ENCODE results near the gene INPP5A. TPM values are rescaled to one million over a fixed set of nuclear protein-coding genes. Genes with fewer than 3 reads are reported as not detected.

Gene INPP5A
- total RNA-seq, 2 experiments from 2014 or later: 9.1 to 9.9 TPM

GRCh38 chr10:132753596-132753995 is 216.0 kb downstream of the INPP5A start:
- H3K27ac Mint-ChIP-seq: no peak overlapping the region
- ChIA-PET POLR2A (no interaction called here), CTCF (no interaction called here)
- no peak for DNase-seq
- H3K9me3 Mint-ChIP-seq: peaks cover 14% of the 10 kb centered on the region
- no peak overlapping the region for H3K4me3 Mint-ChIP-seq
- peaks cover 19% of the 10 kb centered on the region for H3K36me3 Mint-ChIP-seq (ENCODE audit: low read depth)
- H3K4me1 Mint-ChIP-seq: no peaks in the 10 kb centered on the region
- H3K27me3 Mint-ChIP-seq: no peaks in the 10 kb centered on the region

GRCh38 chr10:132754071-132754470 is 216.5 kb downstream of the INPP5A start:
- peaks cover 19% of the 10 kb centered on the region for H3K36me3 Mint-ChIP-seq (ENCODE audit: low read depth)
- H3K4me1 Mint-ChIP-seq: no peaks in the 10 kb centered on the region
- no peaks in the 10 kb centered on the region for H3K27me3 Mint-ChIP-seq
- peaks cover 14% of the 10 kb centered on the region for H3K9me3 Mint-ChIP-seq
- no peak overlapping the region for H3K27ac Mint-ChIP-seq
- no peak overlapping the region for H3K4me3 Mint-ChIP-seq
- ChIA-PET POLR2A (no interaction called here), CTCF (no interaction called here)
- DNase-seq: no peak

GRCh38 chr10:132755166-132755711 is 217.7 kb downstream of the INPP5A start:
- Mint-ChIP-seq H3K4me3 (no peak overlapping the region), H3K27me3 (no peaks in the 10 kb centered on the region)

GRCh38 chr10:132756591-132756990 is 219.0 kb downstream of the INPP5A start:
- H3K36me3 Mint-ChIP-seq (ENCODE audit: low read depth): peaks cover 19% of the 10 kb centered on the region
- H3K4me1 Mint-ChIP-seq: no peaks in the 10 kb centered on the region
- no peak for DNase-seq
- ChIA-PET CTCF (no interaction called here), POLR2A (no interaction called here)
- no peaks in the 10 kb centered on the region for H3K27me3 Mint-ChIP-seq
- H3K4me3 Mint-ChIP-seq: no peak overlapping the region
- H3K27ac Mint-ChIP-seq: no peak overlapping the region
- H3K9me3 Mint-ChIP-seq: peaks cover 14% of the 10 kb centered on the region

More at GRCh38 chr10:132755166-132755711, 217.7 kb downstream of the INPP5A start:
- H3K4me1 Mint-ChIP-seq: no peaks in the 10 kb centered on the region
- no peak overlapping the region for H3K27ac Mint-ChIP-seq
- CTCF ChIA-PET: no interaction called here
- no peak for DNase-seq
- H3K9me3 Mint-ChIP-seq: peaks cover 14% of the 10 kb centered on the region
- H3K36me3 Mint-ChIP-seq (ENCODE audit: low read depth): peaks cover 19% of the 10 kb centered on the region
- POLR2A ChIA-PET: no interaction called here

GRCh38 chr10:132757171-132757570 is 219.6 kb downstream of the INPP5A start:
- H3K4me1 Mint-ChIP-seq: no peaks in the 10 kb centered on the region
- CTCF ChIA-PET: no interaction called here
- H3K36me3 Mint-ChIP-seq (ENCODE audit: low read depth): peaks cover 19% of the 10 kb centered on the region
- H3K4me3 Mint-ChIP-seq: no peak overlapping the region
- POLR2A ChIA-PET: no interaction called here
- no peaks in the 10 kb centered on the region for H3K27me3 Mint-ChIP-seq
- H3K9me3 Mint-ChIP-seq: peaks cover 14% of the 10 kb centered on the region
- DNase-seq: no peak
- no peak overlapping the region for H3K27ac Mint-ChIP-seq

GRCh38 chr10:132758865-132759264 is 221.3 kb downstream of the INPP5A start:
- H3K27ac Mint-ChIP-seq: no peak overlapping the region
- peaks cover 17% of the 10 kb centered on the region for H3K36me3 Mint-ChIP-seq (ENCODE audit: low read depth)
- no peak overlapping the region for H3K4me3 Mint-ChIP-seq
- H3K27me3 Mint-ChIP-seq: no peaks in the 10 kb centered on the region
- H3K9me3 Mint-ChIP-seq: peaks cover 14% of the 10 kb centered on the region
- no peaks in the 10 kb centered on the region for H3K4me1 Mint-ChIP-seq
- ChIA-PET CTCF (no interaction called here), POLR2A (no interaction called here)
- no peak for DNase-seq

- H3K4me1 Mint-ChIP-seq: no peaks in the 10 kb centered on the region
- no peak overlapping the region for H3K27ac Mint-ChIP-seq
- peaks cover 1% of the 10 kb centered on the region for H3K36me3 Mint-ChIP-seq (ENCODE audit: low read depth)
- no peak overlapping the region for H3K4me3 Mint-ChIP-seq
- CTCF ChIA-PET: interaction anchor here (0.7 kb wide), 1 partner anchor 36 kb away, joined by 6 read pairs; no protein-coding TSS in a partner anchor
- H3K27me3 Mint-ChIP-seq: no peaks in the 10 kb centered on the region
- POLR2A ChIA-PET: no interaction called here
- H3K9me3 Mint-ChIP-seq: no peaks in the 10 kb centered on the region
- DNase-seq: no peak
These were observed 223.9 kb downstream of the INPP5A start for GRCh38 chr10:132761395-132762060.

GRCh38 chr10:132762267-132762666 is 224.7 kb downstream of the INPP5A start:
- DNase-seq: no peak
- ChIA-PET CTCF (no interaction called here), POLR2A (interaction anchor here (0.7 kb wide), 1 partner anchor 55 kb away, joined by 4 read pairs; no protein-coding TSS in a partner anchor)

GRCh38 chr10:132763545-132763944 is 226.0 kb downstream of the INPP5A start:
- H3K9me3 Mint-ChIP-seq: no peaks in the 10 kb centered on the region
- no peaks in the 10 kb centered on the region for H3K4me1 Mint-ChIP-seq
- no peak overlapping the region for H3K4me3 Mint-ChIP-seq
- CTCF ChIA-PET: no interaction called here
- POLR2A ChIA-PET: no interaction called here
- H3K36me3 Mint-ChIP-seq (ENCODE audit: low read depth): peaks cover 2% of the 10 kb centered on the region
- no peak overlapping the region for H3K27ac Mint-ChIP-seq
- no peaks in the 10 kb centered on the region for H3K27me3 Mint-ChIP-seq
- DNase-seq: no peak

More at GRCh38 chr10:132762267-132762666, 224.7 kb downstream of the INPP5A start:
- Mint-ChIP-seq H3K4me3 (no peak overlapping the region), H3K4me1 (no peaks in the 10 kb centered on the region), H3K9me3 (no peaks in the 10 kb centered on the region), H3K27me3 (no peaks in the 10 kb centered on the region), H3K36me3 (ENCODE audit: low read depth) (no peaks in the 10 kb centered on the region), H3K27ac (no peak overlapping the region)

- Mint-ChIP-seq H3K9me3 (no peaks in the 10 kb centered on the region), H3K4me3 (no peak overlapping the region), H3K4me1 (no peaks in the 10 kb centered on the region), H3K27me3 (no peaks in the 10 kb centered on the region), H3K27ac (no peak overlapping the region), H3K36me3 (ENCODE audit: low read depth) (peaks cover 4% of the 10 kb centered on the region)
- CTCF ChIA-PET: no interaction called here
- DNase-seq: no peak
- POLR2A ChIA-PET: no interaction called here
These were observed 226.5 kb downstream of the INPP5A start for GRCh38 chr10:132764108-132764507.

GRCh38 chr10:132765435-132765834 is 227.8 kb downstream of the INPP5A start:
- POLR2A ChIA-PET: no interaction called here
- Mint-ChIP-seq H3K4me1 (no peaks in the 10 kb centered on the region), H3K27ac (no peak overlapping the region), H3K36me3 (ENCODE audit: low read depth) (peaks cover 4% of the 10 kb centered on the region), H3K9me3 (no peaks in the 10 kb centered on the region), H3K27me3 (no peaks in the 10 kb centered on the region), H3K4me3 (no peak overlapping the region)
- CTCF ChIA-PET: no interaction called here
- no peak for DNase-seq

GRCh38 chr10:132766291-132766690 is 228.7 kb downstream of the INPP5A start:
- Mint-ChIP-seq H3K4me1 (no peaks in the 10 kb centered on the region), H3K27me3 (no peaks in the 10 kb centered on the region), H3K4me3 (no peak overlapping the region), H3K36me3 (ENCODE audit: low read depth) (peaks cover 4% of the 10 kb centered on the region), H3K27ac (no peak overlapping the region), H3K9me3 (peaks cover 3% of the 10 kb centered on the region)
- DNase-seq: no peak
- CTCF ChIA-PET: no interaction called here
- POLR2A ChIA-PET: no interaction called here

GRCh38 chr10:132768346-132769248 is 231.0 kb downstream of the INPP5A start:
- ChIA-PET POLR2A (no interaction called here), CTCF (no interaction called here)
- Mint-ChIP-seq H3K4me1 (no peaks in the 10 kb centered on the region), H3K27me3 (no peaks in the 10 kb centered on the region), H3K4me3 (no peak overlapping the region), H3K27ac (no peak overlapping the region), H3K9me3 (peaks cover 7% of the 10 kb centered on the region), H3K36me3 (ENCODE audit: low read depth) (peaks cover 5% of the 10 kb centered on the region)
- no peak for DNase-seq

All from activated CD4-positive, alpha-beta T cell treated with anti-CD3 and anti-CD28 coated beads, Interleukin-2, amount 10 ng/mL, durations not matched to agents 7 days and 5 days (primary cell).